Measurements from ENCODE around the gene KIF1C. TPM values are rescaled to one million over a fixed set of nuclear protein-coding genes. Genes with fewer than 3 reads are reported as not detected.

The KIF1C gene
- polyA plus RNA-seq, 1 experiment: 81.6 TPM

- CTCF ChIA-PET: no interaction called here
- Histone ChIP-seq H3K4me3 (ENCODE audit: low read depth, low read length) (no peak overlapping the region), H3K27me3 (ENCODE audit: control insufficient read depth, insufficient read depth, low read length) (no peaks in the 10 kb centered on the region), H3K36me3 (ENCODE audit: control insufficient read depth, insufficient read depth, low read length) (no peaks in the 10 kb centered on the region)
- no peak for TF ChIP-seq CTCF (IDR thresholded peaks at IDR 0.05; ENCODE audit: insufficient read depth, low read depth, low read length)
- no peak for DNase-seq (ENCODE audit: low read depth)
- POLR2A ChIA-PET: no interaction called here
These were observed 3.6 kb upstream of the KIF1C start for GRCh38 chr17:4994081-4994595.

GRCh38 chr17:4998027-4998731 lies 429 bp downstream of the KIF1C start:
- POLR2A ChIA-PET: no interaction called here
- DNase-seq (ENCODE audit: low read depth): no peak
- TF ChIP-seq CTCF (IDR thresholded peaks at IDR 0.05; ENCODE audit: insufficient read depth, low read depth, low read length): no peak
- Histone ChIP-seq H3K4me3 (ENCODE audit: low read depth, low read length) (peak overlapping the region; percentile 95), H3K27me3 (ENCODE audit: control insufficient read depth, insufficient read depth, low read length) (no peaks in the 10 kb centered on the region), H3K36me3 (ENCODE audit: control insufficient read depth, insufficient read depth, low read length) (peaks cover 15% of the 10 kb centered on the region)
- CTCF ChIA-PET: interaction anchor here (1.5 to 3.0 kb wide), 5 partner anchors 10 to 89 kb away, joined by 3 to 15 read pairs (median 10); partner anchors contain the start of genes CAMTA2, RNF167 and SLC25A11

- Histone ChIP-seq H3K36me3 (ENCODE audit: control insufficient read depth, insufficient read depth, low read length) (peaks cover 22% of the 10 kb centered on the region), H3K4me3 (ENCODE audit: low read depth, low read length) (peak overlapping the region; percentile 95), H3K27me3 (ENCODE audit: control insufficient read depth, insufficient read depth, low read length) (no peaks in the 10 kb centered on the region)
- CTCF ChIA-PET: interaction anchor here (1.5 to 3.0 kb wide), 3 partner anchors 11 to 59 kb away, joined by 3 to 15 read pairs (median 4); partner anchors contain the start of genes CAMTA2, RNF167 and SLC25A11
- no peak for DNase-seq (ENCODE audit: low read depth)
- POLR2A ChIA-PET: no interaction called here
- TF ChIP-seq CTCF (IDR thresholded peaks at IDR 0.05; ENCODE audit: insufficient read depth, low read depth, low read length): no peak
These were observed 1.1 kb downstream of the KIF1C start for GRCh38 chr17:4998732-4999429.

GRCh38 chr17:4999430-5000093 lies 1.8 kb downstream of the KIF1C start:
- Histone ChIP-seq H3K27me3 (ENCODE audit: control insufficient read depth, insufficient read depth, low read length) (no peaks in the 10 kb centered on the region), H3K36me3 (ENCODE audit: control insufficient read depth, insufficient read depth, low read length) (peaks cover 29% of the 10 kb centered on the region), H3K4me3 (ENCODE audit: low read depth, low read length) (peak overlapping the region; percentile 95)
- ChIA-PET CTCF (interaction anchor here (1.2 to 1.4 kb wide), 2 partner anchors 11 to 31 kb away, joined by 4 read pairs; partner anchors contain the start of gene CAMTA2), POLR2A (no interaction called here)
- TF ChIP-seq CTCF (IDR thresholded peaks at IDR 0.05; ENCODE audit: insufficient read depth, low read depth, low read length): no peak
- no peak for DNase-seq (ENCODE audit: low read depth)

GRCh38 chr17:5000237-5000639 lies 2.5 kb downstream of the KIF1C start:
- ChIA-PET POLR2A (no interaction called here), CTCF (interaction anchor here (1.0 to 1.4 kb wide), 3 partner anchors 12 to 30 kb away, joined by 4 read pairs; partner anchors contain the start of gene CAMTA2)
- TF ChIP-seq CTCF (IDR thresholded peaks at IDR 0.05; ENCODE audit: insufficient read depth, low read depth, low read length): no peak
- H3K4me3 ChIP-seq (ENCODE audit: low read depth, low read length): peak overlapping the region; percentile 95; the same call in 1 of the 2 replicates
- H3K36me3 ChIP-seq (ENCODE audit: control insufficient read depth, insufficient read depth, low read length): peaks cover 35% of the 10 kb centered on the region
- H3K27me3 ChIP-seq (ENCODE audit: control insufficient read depth, insufficient read depth, low read length): no peaks in the 10 kb centered on the region
- DNase-seq (ENCODE audit: low read depth): no peak

All from BJ (cell line).